Ovary (tissue), 9 donors: ENCODE data around the gene SETD1A. TPM values are rescaled to one million over a fixed set of nuclear protein-coding genes. Genes with fewer than 3 reads are reported as not detected.

Experiments
- DNase-seq, 5 donors: peaks; one replicate each; pipeline ENCODE4 v3.0.0-alpha.2; 2019 to 2020
- H3K27ac ChIP-seq, 2 donors: fragments of 200-600 bp; one replicate each; pipeline versions ENCODE4 v1.5.1 to v1.8.0; 2019 to 2022
- H3K27me3 ChIP-seq: fragments of 200-600 bp; one replicate; pipeline ENCODE4 v1.8.0; 2022
- H3K36me3 ChIP-seq: fragments of 200-600 bp; sonication (generic); one replicate; pipeline ENCODE4 v1.5.1; 2019
- H3K4me1 ChIP-seq: one replicate; pipeline ENCODE4 v1.8.1; 2013; ENCODE audit warnings: mild to moderate bottlenecking, moderate library complexity; ENCODE audit not compliant: insufficient read depth
- H3K4me3 ChIP-seq: fragments of 200-600 bp; sonication (generic); one replicate; pipeline ENCODE4 v1.5.1; 2017
- H3K9me3 ChIP-seq, 2 donors: fragments of 200-600 bp in 1 of 2; sonication (generic) in 1 of 2; one replicate each; pipeline versions ENCODE4 v1.5.1 to v1.8.1; 2013 to 2019; ENCODE audit warnings: mild to moderate bottlenecking in 1 of 2, moderate library complexity in 1 of 2
- EP300 ChIP-seq: sonication (generic); formaldehyde crosslinking; IDR thresholded peaks from one replicate; pipeline ENCODE4 v1.6.1; 2017; ENCODE audit warnings: antibody characterized with exemption
- POLR2A ChIP-seq: fragments of 450-650 bp; IDR thresholded peaks from one replicate; pipeline ENCODE4 v1.6.1; 2017; ENCODE audit warnings: antibody characterized with exemption, mild to moderate bottlenecking, moderate library complexity
- WGBS, 3 donors: extraction: QIAGEN DNeasy Blood & Tissue Kit in 1 of 3; methylation state at CpG; one replicate each; pipeline versions ENCODE4 v1.1.5 to v1.1.7; 2013 to 2017; 5-methylcytosine and 5-hydroxymethylcytosine counted together
- intact Hi-C, 4 donors: fragments of 100-400 bp; cut with DNase I; formaldehyde crosslinking; loops; one replicate each; pipeline versions ENCODE4 v1.11.0 to v1.15.1; 2022 to 2023
- polyA plus RNA-seq, 2 donors: library from polyadenylated mRNA; stranded (reverse); fragments of 200-250 nt in 1 of 2; fragments of 350-450 nt in 1 of 2; fragmentation: Illumina TruSeq in 1 of 2; extraction: RNeasy Lipid Tissue Mini Kit (QIAGEN cat#74804) in 1 of 2; gene quantifications; one replicate each; pipeline ENCODE4 v1.2.3, GENCODE V29; 2013 to 2014
- total RNA-seq, 7 donors: library from RNA; depleted of rRNA in 2 of 7; stranded (reverse); fragments of >200 nt in 2 of 7; fragmentation: NEBNext Ultra II Directional in 3 of 7; extraction: Animal tissue kit (Norgen Biotek cat#: 25700) in 3 of 7; gene quantifications; one replicate each; pipeline versions ENCODE4 v1.1.0 to v1.2.4, GENCODE V29; 2016 to 2023
- TF ChIP-seq, protein P1 (sequence below), 3 donors: fragments of 450-650 bp in 2 of 3; fragments of 200-600 bp in 1 of 3; IDR thresholded peaks; one replicate each; pipeline versions ENCODE4 v1.5.1 to v1.8.0; 2016 to 2022; ENCODE audit warnings: antibody characterized with exemption in 3 of 3, mild to moderate bottlenecking in 1 of 3
- donor health status: DM: no; HTN: no; CAD: no; lungs with moderate emphysema.
- donor health status: DM: no; HTN: no; CAD: no.
- donor health status: Bipolar disorder and iron deficiency.
- donor health status: DM: yes; HTN: yes; CAD: no.
- donor health status: DM: no; HTN: no; CAD: no.
- donor health status: DM: yes; HTN: yes; CAD: no.

Gene SETD1A
- total and polyA plus RNA-seq, 9 donors: 5.0 to 31.8 (median 24.7) TPM

DNA sequence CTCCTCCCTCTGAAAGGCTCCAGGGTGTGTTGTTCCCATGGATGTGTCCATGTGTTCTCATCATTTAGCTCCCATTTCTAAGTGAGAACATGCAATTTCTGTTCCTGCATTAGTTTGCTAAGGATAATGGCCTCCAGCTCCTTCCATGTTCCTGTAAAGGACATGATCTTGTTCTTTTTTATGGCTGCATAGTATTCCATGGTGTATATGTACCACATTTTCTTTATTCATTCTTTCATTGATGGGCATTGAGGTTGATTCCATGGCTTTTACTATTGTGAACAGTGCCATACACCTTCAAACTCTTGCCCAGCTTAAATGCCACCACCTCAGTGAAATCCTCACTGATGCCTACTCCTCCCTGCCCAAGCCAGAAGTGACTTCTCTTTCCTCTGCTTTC is 13.2 kb upstream of the SETD1A start:
- no peak for DNase-seq
- H3K27ac ChIP-seq: no peak overlapping the region
- no peaks in the 10 kb centered on the region for H3K36me3 ChIP-seq
- intact Hi-C loops: no loop called here
- H3K4me3 ChIP-seq: no peak overlapping the region
- no peaks in the 10 kb centered on the region for H3K9me3 ChIP-seq
- no peaks in the 10 kb centered on the region for H3K4me1 ChIP-seq
- TF ChIP-seq, protein P1, sequence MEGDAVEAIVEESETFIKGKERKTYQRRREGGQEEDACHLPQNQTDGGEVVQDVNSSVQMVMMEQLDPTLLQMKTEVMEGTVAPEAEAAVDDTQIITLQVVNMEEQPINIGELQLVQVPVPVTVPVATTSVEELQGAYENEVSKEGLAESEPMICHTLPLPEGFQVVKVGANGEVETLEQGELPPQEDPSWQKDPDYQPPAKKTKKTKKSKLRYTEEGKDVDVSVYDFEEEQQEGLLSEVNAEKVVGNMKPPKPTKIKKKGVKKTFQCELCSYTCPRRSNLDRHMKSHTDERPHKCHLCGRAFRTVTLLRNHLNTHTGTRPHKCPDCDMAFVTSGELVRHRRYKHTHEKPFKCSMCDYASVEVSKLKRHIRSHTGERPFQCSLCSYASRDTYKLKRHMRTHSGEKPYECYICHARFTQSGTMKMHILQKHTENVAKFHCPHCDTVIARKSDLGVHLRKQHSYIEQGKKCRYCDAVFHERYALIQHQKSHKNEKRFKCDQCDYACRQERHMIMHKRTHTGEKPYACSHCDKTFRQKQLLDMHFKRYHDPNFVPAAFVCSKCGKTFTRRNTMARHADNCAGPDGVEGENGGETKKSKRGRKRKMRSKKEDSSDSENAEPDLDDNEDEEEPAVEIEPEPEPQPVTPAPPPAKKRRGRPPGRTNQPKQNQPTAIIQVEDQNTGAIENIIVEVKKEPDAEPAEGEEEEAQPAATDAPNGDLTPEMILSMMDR (IDR thresholded peaks at IDR 0.05): no peak
- no peak for TF ChIP-seq EP300
- TF ChIP-seq POLR2A: no peak
- H3K27me3 ChIP-seq: no peaks in the 10 kb centered on the region

DNA sequence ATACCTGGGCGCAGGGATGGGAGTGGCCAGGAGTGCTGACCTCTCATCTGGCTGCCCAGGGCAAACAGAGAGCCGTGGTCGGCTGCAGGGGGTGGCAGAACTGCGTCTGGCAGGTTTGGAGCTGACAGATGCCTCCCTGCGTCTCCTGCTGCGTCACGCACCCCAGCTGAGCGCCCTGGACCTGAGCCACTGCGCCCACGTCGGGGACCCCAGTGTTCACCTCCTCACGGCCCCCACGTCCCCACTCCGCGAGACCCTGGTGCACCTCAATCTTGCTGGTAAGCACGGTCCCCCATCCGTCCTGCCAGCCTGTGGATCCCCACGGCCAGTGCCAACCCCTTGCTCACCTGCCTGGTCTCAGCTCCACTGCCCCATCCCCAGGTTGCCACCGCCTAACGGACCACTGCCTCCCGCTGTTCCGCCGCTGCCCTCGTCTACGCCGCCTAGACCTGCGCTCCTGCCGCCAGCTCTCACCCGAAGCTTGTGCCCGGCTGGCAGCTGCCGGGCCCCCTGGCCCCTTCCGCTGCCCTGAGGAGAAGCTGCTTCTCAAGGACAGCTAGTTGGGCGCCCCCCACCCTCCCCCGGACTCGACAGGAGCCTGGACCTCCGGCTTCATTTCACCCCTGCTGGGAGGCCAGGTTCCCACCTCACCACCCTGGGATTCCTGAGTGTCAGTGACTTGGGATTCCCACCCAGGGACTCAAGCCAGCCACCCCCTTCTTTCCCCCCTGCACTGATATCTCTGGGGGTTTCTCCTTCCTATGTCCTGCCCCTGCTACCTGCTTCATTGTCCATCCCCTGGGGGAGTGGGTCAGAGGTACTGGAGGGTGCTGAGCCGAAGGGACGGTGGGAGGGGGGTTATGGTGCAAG is 10.6 kb upstream of the SETD1A start:
- 79 to 85% (median 83%) methylated on average over 38 of the region's 38 CpGs for WGBS, 3 donors
- H3K4me1 ChIP-seq: peaks cover 8% of the 10 kb centered on the region
- no peaks in the 10 kb centered on the region for H3K9me3 ChIP-seq
- H3K4me3 ChIP-seq: no peak overlapping the region
- no peaks in the 10 kb centered on the region for H3K27me3 ChIP-seq
- H3K27ac ChIP-seq: no peak overlapping the region
- H3K36me3 ChIP-seq: no peaks in the 10 kb centered on the region
- intact Hi-C loops: no loop called here
- DNase-seq: peak; percentile 45 to 65 (median 60)
- no peak for TF ChIP-seq EP300
- no peak for TF ChIP-seq POLR2A
- TF ChIP-seq, protein P1 (IDR thresholded peaks at IDR 0.05): no peak

DNA sequence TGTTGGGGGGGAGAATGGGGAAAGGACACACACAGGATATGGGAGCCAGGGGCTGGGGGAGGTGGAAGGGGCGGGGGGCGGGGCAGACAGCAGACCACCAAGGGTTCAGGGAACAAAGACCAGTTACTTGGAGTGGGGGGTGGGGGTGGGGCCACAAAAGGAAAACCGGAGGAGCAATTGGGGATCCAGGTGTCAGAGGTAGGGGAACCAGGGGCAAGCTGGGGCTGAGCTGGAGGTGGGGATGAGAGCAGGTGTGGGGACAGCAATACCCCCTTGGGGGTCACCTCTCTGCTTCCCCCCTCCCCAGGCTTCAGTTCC is 10.1 kb upstream of the SETD1A start:
- no peaks in the 10 kb centered on the region for H3K9me3 ChIP-seq
- peak overlapping the region; percentile 34 to 87 for H3K27ac ChIP-seq
- H3K36me3 ChIP-seq: no peaks in the 10 kb centered on the region
- H3K4me1 ChIP-seq: peaks cover 8% of the 10 kb centered on the region
- intact Hi-C loops: no loop called here
- no peaks in the 10 kb centered on the region for H3K27me3 ChIP-seq
- no peak for DNase-seq
- WGBS, 3 donors: 57 to 65% (median 59%) methylated on average over 3 of the region's 3 CpGs
- TF ChIP-seq EP300: no peak
- TF ChIP-seq POLR2A: no peak
- TF ChIP-seq, protein P1 (IDR thresholded peaks at IDR 0.05): no peak
- H3K4me3 ChIP-seq: no peak overlapping the region

DNA sequence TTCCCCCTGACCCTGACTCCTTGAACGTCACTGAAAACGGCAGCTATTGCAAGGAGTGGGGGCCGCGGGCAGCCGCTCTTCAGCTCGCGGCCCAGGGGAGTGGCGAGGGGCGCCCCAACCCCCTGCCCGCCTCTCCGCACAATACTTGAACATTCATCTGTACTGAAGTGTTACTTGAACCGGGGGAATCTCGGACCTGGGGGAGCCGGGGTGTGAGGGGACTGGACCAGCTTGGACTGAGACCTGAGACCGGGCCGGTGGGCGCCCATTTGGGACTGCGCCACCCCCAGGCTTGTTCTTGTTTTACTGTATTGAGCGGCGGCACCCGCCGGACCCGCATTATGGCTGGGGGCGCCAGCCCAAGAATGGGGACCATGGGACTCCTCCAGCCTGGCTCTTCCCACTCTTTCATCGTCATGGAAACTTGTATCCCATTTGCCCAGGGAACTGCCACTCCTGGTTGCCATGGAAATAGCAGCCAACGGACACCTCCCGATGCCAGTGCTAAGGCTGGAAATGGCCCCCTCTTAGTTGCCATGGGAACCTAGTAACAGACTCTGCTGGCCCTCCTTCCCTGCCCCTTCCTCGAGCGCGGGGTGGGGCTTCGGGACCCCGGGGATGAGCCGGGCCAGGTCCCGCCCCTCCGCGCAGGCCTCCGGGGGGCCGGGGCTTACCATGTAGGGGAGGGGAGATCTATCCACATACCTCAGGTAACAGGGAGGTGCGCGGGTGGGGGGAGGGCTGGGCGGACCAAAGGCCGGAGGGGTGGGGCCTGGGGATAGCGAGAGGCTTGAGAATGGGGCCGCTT is 9.5 kb upstream of the SETD1A start:
- DNase-seq: peak; percentile 94 to 98 (median 96)
- Histone ChIP-seq H3K36me3 (no peaks in the 10 kb centered on the region), H3K27me3 (no peaks in the 10 kb centered on the region), H3K4me3 (peak overlapping the region; percentile 88), H3K4me1 (peaks cover 8% of the 10 kb centered on the region), H3K9me3 (no peaks in the 10 kb centered on the region), H3K27ac (peak overlapping the region; percentile 69 to 87)
- no peak for TF ChIP-seq EP300
- TF ChIP-seq, protein P1 (IDR thresholded peaks at IDR 0.05): peak in 1 of 3 donors; percentile 11
- 9 to 14% (median 10%) methylated on average over 41 to 44 of the region's 44 CpGs for WGBS, 3 donors
- intact Hi-C loops: loop anchor here in 1 of 4 donors (2.0 kb wide), 1 partner anchor 25 kb away; the partner anchor contains the start of gene FBXL19
